ENCODE measurements around the gene KPNA1. TPM values are rescaled to one million over a fixed set of nuclear protein-coding genes. Genes with fewer than 3 reads are reported as not detected.
"Not testable (repeated sequence)": the region's sequence is repeated elsewhere in the genome, so short reads cannot be mapped to it uniquely, and the experiment has no call there.

The KPNA1 gene
- total RNA-seq, 4 donors from 2014 or later: 30.0 to 38.1 (median 34.5) TPM

DNA sequence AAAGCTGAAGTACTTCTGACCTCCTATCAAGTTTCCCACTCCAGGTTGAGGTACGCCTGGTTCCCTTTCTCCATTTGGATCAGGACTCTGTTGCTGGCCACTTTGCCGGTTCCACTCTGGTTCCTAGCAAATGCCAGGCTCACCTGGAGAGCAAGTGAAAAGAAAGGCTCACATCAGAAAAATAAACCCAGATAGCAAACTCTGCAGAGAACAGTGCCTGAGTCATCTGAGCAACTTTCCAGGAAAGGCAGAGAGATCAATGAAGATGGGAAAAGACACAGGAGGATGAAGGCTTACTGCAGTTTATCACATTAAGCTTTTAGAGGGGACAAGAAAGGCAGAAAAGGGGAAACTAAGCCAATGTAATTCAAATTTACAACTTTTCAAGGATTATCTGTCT, 57.0 kb downstream of the KPNA1 start:
- Histone ChIP-seq H3K36me3 (peaks cover under 1 to 97% (median under 1%) of the 10 kb centered on the region in 3 donors), H3K27ac (no peak overlapping the region), H3K4me1 (no peaks in the 10 kb centered on the region), H3K27me3 (no peaks in the 10 kb centered on the region), H3K4me3 (no peak overlapping the region), H3K9me3 (no peaks in the 10 kb centered on the region)
- no peak for DNase-seq
- TF ChIP-seq, protein P1, sequence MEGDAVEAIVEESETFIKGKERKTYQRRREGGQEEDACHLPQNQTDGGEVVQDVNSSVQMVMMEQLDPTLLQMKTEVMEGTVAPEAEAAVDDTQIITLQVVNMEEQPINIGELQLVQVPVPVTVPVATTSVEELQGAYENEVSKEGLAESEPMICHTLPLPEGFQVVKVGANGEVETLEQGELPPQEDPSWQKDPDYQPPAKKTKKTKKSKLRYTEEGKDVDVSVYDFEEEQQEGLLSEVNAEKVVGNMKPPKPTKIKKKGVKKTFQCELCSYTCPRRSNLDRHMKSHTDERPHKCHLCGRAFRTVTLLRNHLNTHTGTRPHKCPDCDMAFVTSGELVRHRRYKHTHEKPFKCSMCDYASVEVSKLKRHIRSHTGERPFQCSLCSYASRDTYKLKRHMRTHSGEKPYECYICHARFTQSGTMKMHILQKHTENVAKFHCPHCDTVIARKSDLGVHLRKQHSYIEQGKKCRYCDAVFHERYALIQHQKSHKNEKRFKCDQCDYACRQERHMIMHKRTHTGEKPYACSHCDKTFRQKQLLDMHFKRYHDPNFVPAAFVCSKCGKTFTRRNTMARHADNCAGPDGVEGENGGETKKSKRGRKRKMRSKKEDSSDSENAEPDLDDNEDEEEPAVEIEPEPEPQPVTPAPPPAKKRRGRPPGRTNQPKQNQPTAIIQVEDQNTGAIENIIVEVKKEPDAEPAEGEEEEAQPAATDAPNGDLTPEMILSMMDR (IDR thresholded peaks at IDR 0.05): no peak
- no peak for TF ChIP-seq POLR2A (IDR thresholded peaks at IDR 0.05)
- WGBS, 2 donors: 96 to 100% methylated on average over 2 of the region's 2 CpGs
- intact Hi-C loops (cut with DNase I): no loop called here

DNA sequence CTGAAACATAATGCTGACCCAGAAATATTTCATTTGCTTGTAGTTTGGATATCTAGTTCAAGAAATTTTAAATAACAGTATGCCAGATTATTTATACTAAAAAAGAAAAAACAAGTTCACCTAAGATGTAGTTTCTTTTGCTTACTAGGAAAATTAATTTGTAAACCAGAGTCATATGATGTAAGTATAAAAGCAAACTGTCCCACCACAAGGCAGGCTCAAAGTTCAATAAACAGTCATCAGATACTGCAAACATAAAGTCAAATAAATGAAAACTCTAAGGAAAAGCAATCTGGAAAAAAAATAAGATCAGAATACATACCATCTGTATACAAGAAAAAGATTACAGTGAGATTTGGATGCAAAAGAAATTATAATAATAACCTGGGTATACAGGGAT, 58.7 kb downstream of the KPNA1 start:
- H3K4me3 ChIP-seq: no peak overlapping the region
- H3K9me3 ChIP-seq: no peaks in the 10 kb centered on the region
- intact Hi-C loops (cut with DNase I): no loop called here
- H3K36me3 ChIP-seq: peaks cover 0 to 96% (median 3%) of the 10 kb centered on the region in 3 donors
- DNase-seq: no peak
- TF ChIP-seq, protein P1 (IDR thresholded peaks at IDR 0.05): no peak
- TF ChIP-seq POLR2A (IDR thresholded peaks at IDR 0.05): no peak
- no peaks in the 10 kb centered on the region for H3K27me3 ChIP-seq
- no peak overlapping the region for H3K27ac ChIP-seq
- H3K4me1 ChIP-seq: no peaks in the 10 kb centered on the region

DNA sequence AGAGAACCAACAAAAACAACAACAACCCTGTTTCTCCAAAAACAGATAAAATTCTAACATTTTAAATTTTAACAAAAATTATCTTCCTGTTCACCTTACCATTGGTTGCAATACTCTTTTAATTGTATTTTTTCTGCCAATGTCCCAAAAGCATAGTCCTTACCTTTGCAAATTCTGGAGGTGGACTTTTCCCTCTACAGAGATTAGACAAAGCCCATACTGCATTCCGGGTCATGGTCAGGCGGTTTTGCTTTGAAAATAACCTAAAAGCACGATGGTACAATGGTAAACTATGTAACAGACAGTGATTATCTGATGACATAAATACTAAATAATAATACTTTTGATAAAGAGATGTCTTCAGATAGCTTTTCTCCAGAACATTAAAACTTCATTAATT, 63.4 kb downstream of the KPNA1 start:
- no peak for DNase-seq
- Histone ChIP-seq H3K9me3 (no peaks in the 10 kb centered on the region), H3K4me1 (no peaks in the 10 kb centered on the region), H3K36me3 (peaks cover 4 to 97% (median 8%) of the 10 kb centered on the region in 3 donors), H3K27me3 (no peaks in the 10 kb centered on the region), H3K4me3 (no peak overlapping the region), H3K27ac (no peak overlapping the region)
- intact Hi-C loops (cut with DNase I): no loop called here
- TF ChIP-seq, protein P1 (IDR thresholded peaks at IDR 0.05): no peak
- no peak for TF ChIP-seq POLR2A (IDR thresholded peaks at IDR 0.05)
- WGBS, 2 donors: 82 to 83% methylated on average over 3 of the region's 3 CpGs

DNA sequence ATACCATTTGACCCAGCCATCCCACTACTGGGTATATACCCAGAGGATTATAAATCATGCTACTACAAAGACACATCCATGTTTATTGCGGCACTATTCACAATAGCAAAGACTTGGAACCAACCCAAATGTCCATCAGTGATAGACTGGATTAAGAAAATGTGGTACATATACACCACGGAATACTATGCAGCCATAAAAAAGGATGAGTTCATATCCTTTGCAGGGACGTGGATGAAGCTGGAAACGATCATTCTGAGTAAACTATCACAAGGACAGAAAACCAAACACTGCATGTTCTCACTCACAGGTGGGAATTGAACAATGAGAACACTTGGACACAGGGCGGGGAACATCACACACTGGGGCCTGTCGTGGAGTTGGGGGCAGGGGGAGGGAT, 66.5 kb downstream of the KPNA1 start:
- DNase-seq; H3K27ac ChIP-seq; intact Hi-C loops (cut with DNase I); H3K4me3 ChIP-seq; H3K4me1 ChIP-seq; H3K27me3 ChIP-seq; H3K9me3 ChIP-seq: not testable (repeated sequence)
- H3K36me3 ChIP-seq: peaks cover 4 to 96% (median 8%) of the 10 kb centered on the region in 3 donors
- WGBS, 2 donors: 94 to 100% methylated on average over 6 of the region's 6 CpGs

DNA sequence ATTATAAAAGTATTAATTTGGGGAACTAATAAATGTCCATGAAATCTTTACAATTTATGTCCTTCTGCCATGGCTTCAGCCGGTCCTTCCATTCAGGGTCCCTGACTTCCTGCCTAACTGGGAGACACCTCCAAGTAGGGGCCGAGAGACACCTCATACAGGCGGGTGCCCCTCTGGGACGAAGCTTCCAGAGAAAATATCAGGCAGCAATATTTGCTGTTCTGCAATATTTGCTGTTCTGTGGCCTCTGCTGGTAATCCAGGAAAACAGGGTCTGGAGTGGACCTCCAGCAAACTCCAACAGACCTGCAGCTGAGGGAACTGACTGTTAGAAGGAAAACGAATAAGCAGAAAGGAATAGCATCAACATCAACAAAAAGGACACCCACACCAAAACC, 70.2 kb downstream of the KPNA1 start:
- H3K27ac ChIP-seq; intact Hi-C loops (cut with DNase I); H3K4me1 ChIP-seq; DNase-seq; H3K9me3 ChIP-seq; H3K27me3 ChIP-seq; H3K4me3 ChIP-seq: not testable (repeated sequence)
- WGBS, 2 donors: 96 to 97% methylated on average over 5 of the region's 5 CpGs
- H3K36me3 ChIP-seq: peaks cover 4 to 97% (median 4%) of the 10 kb centered on the region in 3 donors

DNA sequence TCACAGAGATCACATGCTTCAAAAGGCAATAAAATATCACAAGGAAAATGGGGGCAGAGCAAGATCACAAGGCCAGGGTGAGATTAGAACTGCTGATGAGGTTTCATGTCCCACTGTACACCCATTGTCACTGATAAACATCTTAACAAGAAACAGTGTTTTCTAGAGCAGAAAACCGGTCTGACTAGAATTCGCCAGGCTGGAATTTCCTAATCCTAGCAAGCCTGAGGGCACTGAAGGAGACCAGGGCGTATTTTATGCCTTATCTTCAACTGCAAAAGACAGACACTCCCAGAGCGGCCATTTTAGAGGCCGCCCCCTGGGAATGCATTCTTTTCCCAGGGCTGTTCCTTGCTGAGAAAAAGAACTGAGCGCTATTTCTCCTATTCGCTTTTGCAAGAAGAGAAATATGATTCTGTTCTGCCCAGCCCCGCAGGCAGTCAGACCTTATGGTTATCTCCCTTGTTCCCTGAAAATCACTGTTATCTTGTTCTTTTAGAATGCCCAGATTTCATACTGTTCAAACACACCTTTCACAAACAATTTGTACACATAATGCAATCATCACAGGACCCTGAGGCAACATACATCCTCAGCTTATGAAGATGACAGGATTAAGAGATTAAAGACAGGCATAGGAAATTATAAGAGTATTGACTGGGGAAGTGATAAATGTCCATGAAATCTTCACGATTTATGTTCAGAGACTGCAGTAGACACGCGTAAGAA, 70.8 kb downstream of the KPNA1 start:
- intact Hi-C loops (cut with DNase I); H3K27ac ChIP-seq; H3K4me3 ChIP-seq; DNase-seq; H3K9me3 ChIP-seq; H3K27me3 ChIP-seq; H3K4me1 ChIP-seq: not testable (repeated sequence)
- WGBS, 2 donors: 78 to 79% methylated on average over 11 of the region's 11 CpGs
- H3K36me3 ChIP-seq: peaks cover 4 to 97% (median 4%) of the 10 kb centered on the region in 3 donors

DNA sequence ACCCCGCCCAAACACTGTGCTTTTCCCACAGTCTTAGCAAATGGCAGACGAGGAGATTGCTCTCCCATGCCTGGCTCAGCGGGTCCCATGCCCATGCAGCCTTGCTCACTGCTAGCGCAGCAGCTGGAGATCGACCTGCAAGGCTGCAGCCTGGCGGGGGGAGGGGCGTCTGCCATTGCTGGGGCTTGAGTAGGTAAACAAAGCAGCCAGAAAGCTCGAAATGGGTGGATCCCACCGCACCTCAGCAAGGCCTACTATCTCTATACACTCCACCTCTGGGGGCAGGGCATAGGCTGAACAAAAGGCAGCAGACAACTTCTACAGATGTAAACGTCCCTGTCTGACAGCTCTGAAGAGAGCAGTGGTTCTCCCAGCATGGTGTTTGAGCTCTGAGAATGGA, 71.6 kb downstream of the KPNA1 start:
- no peak overlapping the region for H3K27ac ChIP-seq
- H3K9me3 ChIP-seq: no peaks in the 10 kb centered on the region
- H3K36me3 ChIP-seq: peaks cover 1 to 97% (median 4%) of the 10 kb centered on the region in 3 donors
- no peak overlapping the region for H3K4me3 ChIP-seq
- intact Hi-C loops (cut with DNase I): no loop called here
- DNase-seq: no peak
- 49 to 87% methylated on average over 3 of the region's 10 CpGs for WGBS, 2 donors
- H3K4me1 ChIP-seq: peaks cover 0 to 9% (median 0%) of the 10 kb centered on the region in 3 donors
- no peaks in the 10 kb centered on the region for H3K27me3 ChIP-seq
- no peak for TF ChIP-seq POLR2A (IDR thresholded peaks at IDR 0.05)
- TF ChIP-seq, protein P1 (IDR thresholded peaks at IDR 0.05): no peak

All from esophagus squamous epithelium (tissue), 5 donors.